Brain pericyte (primary cell): ENCODE data around the gene TUBA3C.
"Not testable (repeated sequence)": the region's sequence is repeated elsewhere in the genome, so short reads cannot be mapped to it uniquely, and the experiment has no call there.

Source experiments
- DNase-seq: peaks from one replicate; pipeline ENCODE4 v3.0.0-alpha.2; 2012; ENCODE audit warnings: low read depth, low spot score

Gene TUBA3C

GRCh38 chr13:19181621-19182485, at the start of gene TUBA3C:
TSS of gene TUBA3C (minus strand) at chr13:19181824. CDS start at chr13:19181747, 77 bp downstream.
- DNase-seq = no peak

GRCh38 chr13:19207413-19207812, 25.8 kb upstream of the TUBA3C start:
- not testable (repeated sequence) for DNase-seq

DNA sequence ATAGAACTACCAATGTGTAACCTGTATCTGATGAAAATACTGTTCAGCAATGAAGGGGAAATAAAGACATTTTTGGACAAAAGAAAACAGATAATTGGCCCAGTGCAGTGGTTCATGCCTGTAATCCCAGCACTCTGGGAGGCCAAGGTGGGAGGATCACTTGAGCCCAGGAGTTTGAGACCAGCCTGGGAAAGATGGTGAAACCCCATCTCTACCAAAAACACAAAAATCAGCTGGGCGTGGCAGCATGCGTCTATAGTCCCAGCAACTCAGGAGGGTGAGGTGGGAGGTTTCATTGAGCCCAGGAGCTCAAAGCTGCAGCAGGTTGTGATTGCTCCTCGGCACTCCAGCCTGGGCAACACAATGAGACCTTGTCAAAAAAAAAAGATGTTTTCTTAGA, 11.0 kb upstream of the TUBA3C start:
- not testable (repeated sequence) for DNase-seq

DNA sequence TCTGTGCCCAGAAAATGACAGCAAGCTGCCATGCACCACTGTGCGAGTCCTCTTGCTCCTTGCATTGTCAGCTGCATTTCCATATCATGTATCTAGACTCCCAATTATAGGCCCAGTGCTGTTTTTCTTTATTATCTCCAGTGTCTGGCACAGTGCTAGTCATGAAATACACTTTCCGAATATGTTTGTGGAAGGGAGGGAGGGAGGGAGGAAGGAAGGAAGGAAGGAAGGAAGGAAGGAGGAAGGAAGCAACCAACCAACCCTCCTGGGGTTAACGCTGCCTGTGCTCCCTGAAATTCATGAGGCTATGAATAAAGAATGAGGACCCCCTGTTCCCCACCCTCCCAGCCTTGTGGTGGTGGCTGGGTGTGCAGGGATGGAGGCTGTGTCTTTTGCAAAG, 8.3 kb upstream of the TUBA3C start:
- DNase-seq = not testable (repeated sequence)

DNA sequence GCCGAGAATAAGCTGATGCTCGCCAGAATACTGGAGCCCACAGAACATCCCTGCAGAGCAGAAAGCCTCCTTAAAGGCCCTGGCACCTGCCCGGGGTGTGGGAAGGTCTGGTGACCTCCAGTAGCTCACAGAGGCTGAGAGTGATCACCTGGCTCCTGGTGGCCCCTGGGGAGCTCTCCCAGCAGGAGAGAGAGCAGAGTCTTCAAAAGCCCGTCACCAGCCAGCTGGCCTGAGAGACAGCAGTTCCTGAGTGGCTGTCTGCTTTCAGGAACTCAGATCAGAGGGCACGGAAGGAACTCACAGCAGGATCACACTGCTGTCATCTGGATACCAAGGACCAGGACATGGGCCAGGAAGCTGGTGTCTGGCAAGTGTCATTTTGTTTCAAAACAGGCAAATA, 7.7 kb upstream of the TUBA3C start:
- not testable (repeated sequence) for DNase-seq

GRCh38 chr13:19185865-19186645, 4.4 kb upstream of the TUBA3C start:
- DNase-seq = no peak

- no peak for DNase-seq
Measured at GRCh38 chr13:19185086-19185864, 3.7 kb upstream of the TUBA3C start.

- no peak for DNase-seq
Measured at GRCh38 chr13:19184176-19184575, 2.6 kb upstream of the TUBA3C start.

GRCh38 chr13:19183676-19184075, 2.1 kb upstream of the TUBA3C start:
- no peak for DNase-seq

DNA sequence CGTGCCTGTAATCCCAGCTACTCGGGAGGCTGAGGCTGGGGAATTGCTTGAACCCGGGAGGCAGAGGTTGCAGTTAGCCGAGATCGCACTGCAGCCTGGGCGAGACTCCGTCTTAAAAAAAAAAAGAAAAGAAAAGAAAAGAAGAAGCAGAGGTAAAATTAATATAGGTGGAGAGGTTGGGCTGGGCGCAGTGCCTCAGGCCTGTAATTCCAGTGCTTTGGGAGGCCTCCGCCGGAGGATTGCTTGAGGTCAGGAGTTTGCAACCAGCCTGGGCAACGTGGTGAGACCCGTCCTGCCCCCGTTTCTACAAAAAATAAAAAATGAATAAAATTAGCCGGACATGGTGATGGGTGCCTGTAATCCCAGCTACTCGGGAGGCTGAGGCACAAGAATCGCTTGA, 912 bp upstream of the TUBA3C start:
- no peak for DNase-seq

GRCh38 chr13:19181021-19181620, 503 bp downstream of the TUBA3C start:
- DNase-seq = no peak

- DNase-seq = no peak
Measured at GRCh38 chr13:19179916-19180315, 1.7 kb downstream of the TUBA3C start.

DNA sequence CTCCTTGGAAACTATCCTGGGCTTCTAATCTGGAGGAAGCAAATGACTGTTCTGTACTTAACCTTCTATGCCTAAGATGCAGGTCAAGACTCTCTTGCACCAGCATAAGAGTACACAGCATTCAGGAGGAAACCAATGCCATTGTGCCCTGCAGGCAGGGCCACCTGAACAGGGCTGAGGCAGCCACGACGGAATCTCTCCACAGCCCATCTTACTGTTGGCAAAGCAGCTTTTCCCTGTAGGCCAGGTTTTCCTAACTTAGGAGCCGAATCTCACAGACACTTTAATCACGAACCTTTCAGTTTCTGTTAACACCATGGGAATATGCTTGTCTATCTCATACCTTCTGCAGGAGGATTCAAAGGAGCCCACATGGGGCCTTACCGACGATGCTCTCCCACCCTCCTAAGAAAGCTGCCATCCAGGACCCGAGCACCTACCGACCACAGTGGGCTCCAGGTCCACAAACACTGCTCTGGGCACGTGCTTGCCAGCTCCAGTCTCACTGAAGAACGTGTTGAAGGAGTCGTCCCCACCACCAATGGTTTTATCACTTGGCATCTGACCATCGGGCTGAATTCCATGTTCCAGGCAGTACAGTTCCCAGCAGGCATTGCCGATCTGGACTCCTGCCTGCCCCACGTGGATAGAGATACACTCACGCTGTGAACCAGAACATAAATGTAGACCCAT, 2.6 kb downstream of the TUBA3C start:
- no peak for DNase-seq

DNA sequence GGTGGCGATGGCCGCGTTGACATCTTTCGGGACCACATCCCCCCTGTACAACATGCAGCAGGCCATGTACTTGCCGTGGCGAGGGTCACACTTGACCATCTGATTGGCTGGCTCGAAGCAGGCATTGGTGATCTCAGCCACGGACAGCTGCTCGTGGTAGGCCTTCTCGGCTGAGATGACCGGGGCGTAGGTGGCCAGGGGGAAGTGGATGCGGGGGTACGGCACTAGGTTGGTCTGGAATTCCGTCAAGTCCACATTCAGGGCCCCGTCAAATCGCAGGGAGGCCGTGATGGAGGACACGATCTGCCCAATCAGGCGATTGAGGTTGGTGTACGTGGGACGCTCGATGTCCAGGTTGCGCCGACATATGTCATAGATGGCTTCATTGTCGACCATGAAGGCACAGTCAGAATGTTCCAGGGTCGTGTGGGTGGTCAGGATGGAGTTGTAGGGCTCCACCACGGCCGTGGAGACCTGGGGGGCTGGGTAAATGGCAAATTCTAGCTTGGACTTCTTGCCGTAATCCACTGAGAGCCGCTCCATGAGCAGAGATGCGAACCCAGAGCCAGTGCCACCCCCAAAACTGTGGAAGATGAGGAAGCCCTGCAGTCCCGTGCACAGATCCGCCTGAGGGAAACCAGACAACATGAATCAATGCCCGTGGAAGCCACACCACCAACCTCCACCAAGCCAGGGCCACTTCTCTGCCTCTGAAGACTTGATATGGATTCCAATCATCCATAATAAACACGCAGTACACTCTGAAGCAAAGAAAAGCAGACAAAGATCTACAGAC, 4.4 kb downstream of the TUBA3C start:
- not testable (repeated sequence) for DNase-seq

- DNase-seq = no peak
Measured at GRCh38 chr13:19173752-19174151, 7.9 kb downstream of the TUBA3C start.

DNA sequence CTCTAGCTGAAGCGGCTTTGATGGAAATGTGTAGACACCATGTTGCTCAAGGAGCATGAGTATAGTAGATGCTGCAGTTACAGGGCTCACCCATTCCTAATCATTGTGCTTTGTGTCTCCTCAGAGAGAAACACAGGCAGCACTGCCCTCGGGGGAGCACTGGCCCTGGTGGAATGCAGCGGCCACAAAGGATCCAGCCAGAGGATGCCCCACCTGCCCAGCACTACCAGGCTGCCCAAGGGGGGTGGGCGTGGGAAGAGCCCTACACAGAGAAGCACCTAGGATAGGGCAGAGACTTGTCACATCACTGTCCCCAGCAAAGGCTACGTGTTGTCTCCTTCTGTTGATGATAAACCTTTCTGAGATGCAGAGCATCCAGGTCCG, 9.0 kb downstream of the TUBA3C start:
- DNase-seq = no peak

DNA sequence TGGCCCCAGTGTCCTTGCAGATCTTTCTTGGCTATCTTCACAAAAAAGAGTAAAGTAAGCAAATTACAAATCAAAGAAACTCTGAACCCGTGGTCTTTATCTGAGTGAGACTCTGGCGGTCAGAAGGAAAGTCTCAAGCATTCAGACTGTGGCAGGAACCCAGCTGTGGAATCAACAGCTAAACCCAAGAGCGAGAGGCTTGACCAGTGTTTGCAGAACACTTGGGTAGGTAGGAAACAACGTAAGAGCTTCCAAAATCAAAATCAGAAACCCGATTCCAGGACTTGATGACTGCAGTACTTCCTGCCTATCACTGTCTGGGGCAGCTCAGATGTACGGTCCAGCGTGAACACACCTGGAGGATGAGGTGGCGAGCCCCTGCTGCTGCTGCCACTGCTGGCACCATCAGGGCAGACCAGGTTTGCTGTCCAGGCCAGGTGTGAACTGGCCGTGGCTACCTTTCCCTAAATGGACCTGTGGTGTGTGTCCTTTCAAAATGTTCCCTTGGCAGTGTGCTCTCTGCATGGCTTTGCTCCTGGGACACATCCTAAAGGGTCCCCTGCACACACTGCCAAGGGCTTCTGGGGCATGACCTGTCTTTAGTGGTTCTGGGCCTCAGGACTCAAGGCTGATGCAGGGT, 9.5 kb downstream of the TUBA3C start:
- DNase-seq = no peak

GRCh38 chr13:19171563-19171962, 10.1 kb downstream of the TUBA3C start:
- DNase-seq = no peak

DNA sequence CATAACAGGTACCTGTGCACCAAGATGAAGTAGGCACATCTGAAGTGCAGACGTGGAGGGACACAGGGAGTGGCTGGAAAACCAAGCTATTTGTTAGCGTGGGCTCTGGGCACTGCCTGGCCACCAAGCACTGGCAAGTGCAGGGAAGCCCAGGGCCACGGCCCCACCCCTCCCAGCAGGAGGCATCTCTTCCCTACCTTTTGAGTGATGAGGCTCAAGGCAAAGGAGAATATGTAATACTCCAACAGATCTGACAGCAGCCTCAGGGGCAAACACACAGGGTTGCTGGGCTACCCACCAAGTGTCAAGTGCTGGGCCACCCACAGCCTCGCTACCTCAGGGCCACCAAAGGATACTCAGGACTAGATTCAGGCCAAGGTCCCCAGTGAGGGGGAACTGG, 11.6 kb downstream of the TUBA3C start:
- no peak for DNase-seq

DNA sequence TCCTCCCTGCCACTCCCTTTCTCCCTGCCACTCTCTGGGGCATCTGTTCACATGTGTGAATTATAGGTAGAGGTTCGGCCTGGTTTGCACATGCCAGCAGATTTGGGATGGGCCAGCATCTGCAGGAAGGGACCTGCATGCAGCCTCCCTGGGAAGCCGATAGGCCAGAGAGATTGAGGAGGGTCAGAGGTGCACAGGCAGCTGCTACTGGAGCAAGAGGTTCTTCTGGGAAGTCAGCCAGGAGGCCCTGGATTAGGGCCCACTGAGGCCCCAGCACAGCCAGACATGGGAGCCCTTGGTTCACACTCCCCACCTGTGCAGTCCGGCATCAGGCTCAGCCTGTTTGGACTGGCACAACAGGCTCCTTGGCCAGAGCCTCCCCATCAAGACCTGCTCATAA, 12.1 kb downstream of the TUBA3C start:
- DNase-seq = no peak
